Cardiac septum (tissue), 1 donor: Measurements from ENCODE around the gene DMD. TPM values are rescaled to one million over a fixed set of nuclear protein-coding genes. Genes with fewer than 3 reads are reported as not detected.
"Not testable (repeated sequence)": the region's sequence is repeated elsewhere in the genome, so short reads cannot be mapped to it uniquely, and the experiment has no call there.

Source experiments
- DNase-seq: peaks from one replicate; pipeline ENCODE4 v3.0.0-alpha.2; 2020; ENCODE audit warnings: low spot score
- intact Hi-C: fragments of 100-400 bp; cut with DNase I; formaldehyde crosslinking; loops from one replicate; pipeline ENCODE4 v1.14.0; 2022
- total RNA-seq: library from RNA; stranded (reverse); fragmentation: NEBNext Ultra II Directional; extraction: Animal tissue kit (Norgen Biotek cat#: 25700); gene quantifications from one replicate; pipeline ENCODE4 v1.2.1, GENCODE V29; 2021
- donor health status: DM: no; HTN: no; CAD: no.

The DMD gene
- total RNA-seq, 1 donor from 2014 or later = 256 TPM

DNA sequence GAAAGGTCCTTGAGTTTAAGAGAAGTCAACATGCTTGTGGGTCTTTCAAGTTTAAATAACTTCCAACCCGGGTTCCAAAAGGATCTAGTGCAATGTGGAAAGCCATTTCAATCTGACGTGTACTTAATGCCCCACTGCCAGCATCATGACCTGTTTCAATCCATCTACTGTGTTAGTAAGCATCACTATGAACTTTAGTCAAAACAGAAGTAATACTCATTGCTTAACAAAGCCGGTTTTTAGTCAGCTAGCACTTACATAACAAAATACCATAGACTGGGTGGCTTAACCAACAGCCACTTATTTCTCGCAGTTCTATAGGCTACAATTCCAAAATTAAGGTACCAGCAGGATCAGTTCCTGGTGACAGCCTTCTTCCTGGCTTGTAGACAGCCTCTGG is 677.5 kb downstream of the DMD start:
- no peak for DNase-seq
- intact Hi-C loops = loop anchor here (5.0 kb wide), 1 partner anchor 658 kb away; no protein-coding TSS in a partner anchor

DNA sequence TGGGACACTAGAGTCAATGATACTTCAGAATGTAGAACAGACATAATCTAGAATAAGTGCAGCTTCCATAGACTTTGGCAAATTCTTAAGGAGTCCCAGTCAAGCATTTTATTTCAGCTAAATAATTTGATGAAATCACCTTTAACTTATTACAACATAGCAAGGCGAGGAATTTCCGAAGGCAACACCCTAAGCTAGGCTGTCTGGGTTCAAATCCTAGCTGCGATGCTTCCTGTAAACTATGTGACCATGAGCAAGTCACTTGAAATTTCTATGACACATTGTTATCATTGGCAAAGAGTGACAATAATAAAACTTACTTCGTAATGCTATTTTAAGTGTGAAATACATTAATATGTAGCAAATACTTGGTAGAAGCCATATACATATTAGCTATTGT is 679.1 kb downstream of the DMD start:
- no peak for DNase-seq
- intact Hi-C loops = loop anchor here (5.0 kb wide), 1 partner anchor 660 kb away; no protein-coding TSS in a partner anchor

DNA sequence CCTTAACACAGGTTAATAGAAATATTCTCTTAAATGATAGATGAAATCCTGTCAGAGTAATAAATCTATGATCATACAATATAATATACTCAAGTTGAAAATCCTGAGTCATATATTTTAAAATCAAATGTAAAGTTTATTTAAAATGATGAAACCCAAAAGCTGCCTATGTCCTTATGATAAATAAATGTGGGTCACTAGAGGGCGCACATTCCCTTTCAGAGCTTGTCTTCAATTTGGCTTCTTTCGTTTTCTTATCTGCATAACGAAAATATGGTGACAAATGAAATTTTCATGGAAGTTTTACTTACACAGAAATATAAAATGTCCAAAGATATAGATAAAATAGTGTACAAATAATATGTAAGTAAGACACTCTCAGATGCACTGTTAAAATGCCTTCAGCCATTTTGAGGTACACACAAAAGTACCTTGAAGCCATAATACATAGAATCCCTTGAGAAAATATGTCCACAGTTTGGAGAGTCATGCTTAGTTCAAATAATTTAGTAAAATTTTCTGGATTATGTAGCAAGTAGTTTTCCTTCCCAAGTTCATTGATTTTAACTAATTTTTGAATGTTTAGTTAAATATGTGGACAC is 680.4 kb downstream of the DMD start:
- no peak for DNase-seq
- intact Hi-C loops = loop anchor here (5.0 kb wide), 1 partner anchor 661 kb away; no protein-coding TSS in a partner anchor

DNA sequence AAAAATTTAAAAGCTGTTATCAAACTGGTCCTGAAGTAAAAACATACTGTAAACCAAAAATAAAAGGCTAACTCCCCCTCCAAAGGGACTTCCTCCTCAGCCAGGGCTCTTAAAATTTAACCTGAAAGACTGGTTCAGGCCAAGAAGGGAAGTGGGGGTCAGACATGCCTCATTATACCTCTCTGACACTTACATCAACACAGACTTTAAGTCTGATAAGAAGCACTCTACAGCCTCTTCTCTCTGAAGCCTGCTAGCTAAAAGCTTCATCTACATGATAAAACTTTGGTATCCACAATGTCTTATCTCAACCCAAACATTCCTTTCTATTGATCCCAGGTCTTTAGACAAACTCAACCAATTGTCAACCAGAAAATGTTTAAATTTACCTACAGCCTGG is 682.9 kb downstream of the DMD start:
- DNase-seq, intact Hi-C loops: not testable (repeated sequence)

DNA sequence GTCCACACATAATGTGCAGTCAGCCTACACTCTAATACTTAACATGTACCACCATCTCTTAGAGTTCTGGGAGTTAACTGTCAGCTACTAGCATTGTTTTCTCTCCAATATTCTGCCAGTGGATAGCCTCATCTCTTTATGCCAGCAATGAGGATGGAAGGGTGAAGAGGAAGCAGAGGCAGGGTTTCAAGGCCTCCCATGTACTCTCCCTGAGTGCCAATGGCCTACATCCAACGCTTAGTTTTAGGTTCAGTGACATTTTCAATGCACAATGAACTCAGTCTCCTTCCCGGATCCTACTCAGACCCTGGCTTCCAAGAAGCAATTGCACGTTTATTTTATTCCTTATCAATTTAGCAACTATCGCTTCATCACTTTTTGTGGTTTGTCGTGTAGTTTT is 686.1 kb downstream of the DMD start:
- intact Hi-C loops = no loop called here
- DNase-seq = no peak

DNA sequence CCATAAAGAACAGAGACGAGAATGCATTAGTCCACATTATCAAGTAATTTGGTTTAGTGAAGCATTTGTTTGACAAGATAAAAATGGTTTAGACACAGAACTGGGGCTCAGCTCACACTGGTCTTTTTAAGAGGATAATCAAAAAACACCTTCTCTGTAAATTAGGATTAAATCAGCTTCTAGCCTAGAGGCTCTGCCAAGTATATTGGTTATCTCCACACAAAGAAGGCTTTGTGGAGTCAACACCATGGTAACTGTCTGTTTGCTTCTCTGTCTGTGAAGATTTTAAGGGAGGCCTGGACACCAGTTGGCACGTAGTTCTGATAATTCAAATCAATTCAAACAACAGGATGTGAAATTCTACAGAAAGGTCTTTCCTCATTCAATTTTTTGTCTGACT is 687.0 kb downstream of the DMD start:
- intact Hi-C loops = no loop called here
- no peak for DNase-seq

DNA sequence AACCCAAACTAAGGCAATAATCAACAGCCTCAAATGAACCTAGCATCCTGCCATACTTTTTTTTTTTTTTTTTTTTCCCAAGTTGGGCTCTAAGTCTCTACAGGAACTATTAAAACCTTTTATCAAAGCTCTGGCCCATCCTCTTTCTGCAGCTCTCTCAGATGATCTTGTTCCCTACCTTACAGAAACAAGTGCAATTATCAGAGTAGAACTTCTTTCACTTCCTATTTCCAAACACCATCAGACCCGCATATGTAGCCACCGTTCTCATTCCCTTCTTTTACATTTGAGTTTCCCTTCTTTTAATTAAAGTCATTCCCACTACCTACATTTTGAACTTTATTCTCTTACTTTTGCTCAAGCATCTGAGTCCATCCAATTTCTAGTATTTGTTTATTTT is 690.6 kb downstream of the DMD start:
- intact Hi-C loops = no loop called here
- no peak for DNase-seq

DNA sequence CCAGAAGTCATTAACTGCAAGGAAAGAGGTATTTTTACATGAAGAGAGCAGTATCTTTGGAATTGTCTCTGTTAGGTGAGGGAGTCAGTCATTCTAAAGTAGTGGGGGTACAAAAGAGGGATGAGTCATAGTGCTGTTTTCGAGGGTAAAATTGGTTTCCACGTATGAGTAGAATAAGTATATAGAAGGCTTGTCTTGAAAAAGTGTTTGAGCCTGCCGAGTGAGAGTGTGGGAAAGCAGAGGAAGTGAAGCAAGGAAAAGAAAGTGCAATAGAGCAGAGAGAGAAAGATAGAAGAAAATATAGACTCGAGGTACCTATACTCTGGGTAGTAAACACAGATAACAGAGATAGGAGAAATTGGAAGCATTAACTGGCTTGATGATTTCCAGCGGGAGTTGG is 696.4 kb downstream of the DMD start:
- intact Hi-C loops = no loop called here
- no peak for DNase-seq

DNA sequence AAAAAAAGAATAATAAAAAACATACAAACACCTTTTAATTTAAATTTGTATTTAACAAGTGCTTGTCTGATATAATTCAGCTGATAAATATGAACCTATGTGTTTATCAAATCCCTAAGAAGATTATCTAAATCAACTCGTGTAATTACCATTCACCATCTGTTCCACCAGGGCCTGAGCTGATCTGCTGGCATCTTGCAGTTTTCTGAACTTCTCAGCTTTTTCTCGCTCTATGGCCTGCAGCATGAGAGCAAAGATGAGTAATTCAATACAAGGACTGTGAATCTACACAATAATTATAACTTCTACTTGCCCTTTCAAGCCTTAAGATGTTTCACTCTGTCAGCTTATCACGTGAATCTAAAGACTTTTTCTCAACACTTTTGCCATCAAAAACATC is 709.7 kb downstream of the DMD start:
- intact Hi-C loops = no loop called here
- DNase-seq = no peak

DNA sequence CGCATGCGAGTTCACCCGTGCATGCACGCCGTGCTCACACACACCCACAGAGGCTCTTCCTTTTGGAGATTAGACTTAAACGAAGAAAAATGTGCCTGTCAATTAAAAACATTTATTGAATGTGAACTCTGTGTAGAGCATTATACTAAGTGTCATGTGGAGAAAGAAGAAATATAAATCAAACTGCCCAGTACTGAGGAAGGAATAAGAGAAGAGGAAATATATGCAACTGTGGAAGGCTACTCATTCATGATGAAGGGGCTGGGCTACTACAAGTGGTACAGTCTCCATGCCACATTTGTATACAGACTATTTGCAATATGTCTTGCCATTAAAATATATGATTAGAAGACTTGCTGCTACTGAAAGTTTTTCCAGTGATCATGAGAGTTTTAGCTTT is 714.7 kb downstream of the DMD start:
- intact Hi-C loops = no loop called here
- DNase-seq = no peak

DNA sequence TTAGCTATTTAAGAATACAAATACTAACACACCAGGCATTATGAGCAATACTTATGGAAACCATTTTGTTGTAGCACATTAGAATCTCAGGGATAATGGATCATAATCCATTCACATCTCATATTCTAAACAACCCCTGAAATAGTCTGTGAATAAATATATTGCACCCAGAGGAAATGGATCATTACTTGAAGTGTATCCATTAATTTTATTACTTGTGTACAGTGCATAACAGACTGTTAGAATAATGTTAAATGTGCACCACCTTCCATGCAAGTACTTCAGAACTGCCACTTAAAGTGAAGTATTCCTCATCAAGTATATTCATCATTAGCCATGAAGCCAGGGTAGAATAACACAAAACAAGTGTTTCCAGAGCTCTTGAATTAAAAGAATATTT is 715.5 kb downstream of the DMD start:
- no peak for DNase-seq
- intact Hi-C loops = no loop called here

DNA sequence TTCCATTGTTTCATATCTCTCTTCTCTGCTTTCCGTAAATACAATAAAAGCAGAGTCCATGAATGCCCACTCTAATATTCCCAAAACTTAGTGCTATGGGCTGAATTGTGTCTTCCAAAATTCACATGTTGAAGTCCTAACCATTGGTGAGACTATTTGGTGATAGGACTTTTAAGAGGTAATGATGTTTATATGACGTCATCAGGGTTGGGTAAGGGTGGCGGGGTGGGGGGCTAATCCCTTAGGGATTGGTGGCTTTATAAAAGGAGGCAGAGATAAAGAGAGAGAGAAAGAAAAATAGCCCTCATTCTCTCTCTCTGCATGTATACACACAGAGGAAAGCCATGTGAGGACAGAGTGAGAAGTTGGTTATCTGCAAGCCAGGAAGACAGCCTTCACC is 722.2 kb downstream of the DMD start:
- intact Hi-C loops = no loop called here

DNA sequence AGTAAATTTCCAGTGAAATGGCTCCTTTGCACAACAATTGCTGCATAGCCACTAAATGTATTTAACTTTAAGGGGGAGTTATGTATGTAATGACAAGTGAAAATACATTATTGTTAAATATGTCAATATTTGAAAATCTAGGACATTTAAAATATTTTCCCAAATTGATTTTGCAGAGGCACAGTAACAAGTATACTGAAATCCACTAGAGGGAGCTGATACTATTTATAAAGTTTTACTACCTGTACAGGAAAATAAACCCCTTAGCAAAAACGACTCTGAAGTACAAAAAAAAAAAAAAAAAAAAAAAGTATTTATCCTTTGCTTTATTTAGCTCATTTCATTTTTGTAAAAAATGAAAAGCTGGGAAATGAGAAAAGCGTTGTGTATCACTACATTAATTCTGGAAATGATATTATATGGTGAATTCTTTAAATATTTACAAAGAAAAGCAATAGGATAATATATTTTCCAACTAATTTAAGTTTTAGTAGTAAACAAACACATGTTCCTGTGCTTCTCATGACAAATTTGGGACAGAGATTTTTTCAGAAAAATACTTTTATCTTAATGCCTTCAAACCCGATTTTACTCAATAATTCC is 727.7 kb downstream of the DMD start:
- intact Hi-C loops = no loop called here

More for the DNA sequence above, 722.2 kb downstream of the DMD start:
- no peak for DNase-seq

DNA sequence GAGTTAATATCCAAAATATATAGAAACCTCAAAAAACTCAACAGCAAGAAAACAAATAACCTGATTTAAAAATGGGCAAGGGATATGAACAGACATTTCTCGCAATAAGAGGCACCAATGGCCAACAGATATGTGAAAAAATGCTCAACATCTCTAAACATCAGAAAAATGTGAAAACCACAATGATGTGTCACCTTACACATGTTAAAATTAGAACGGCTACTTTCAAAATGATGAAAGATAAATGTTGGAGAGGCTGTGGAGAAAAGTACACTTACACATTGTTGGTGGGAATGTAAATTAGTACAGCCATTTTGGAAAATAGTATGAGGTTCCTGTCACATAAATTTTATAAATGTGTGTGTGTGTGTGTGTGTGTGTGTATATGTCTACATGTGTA is 731.3 kb downstream of the DMD start:
- no peak for DNase-seq
- intact Hi-C loops = no loop called here

More for the DNA sequence above, 727.7 kb downstream of the DMD start:
- DNase-seq = no peak

DNA sequence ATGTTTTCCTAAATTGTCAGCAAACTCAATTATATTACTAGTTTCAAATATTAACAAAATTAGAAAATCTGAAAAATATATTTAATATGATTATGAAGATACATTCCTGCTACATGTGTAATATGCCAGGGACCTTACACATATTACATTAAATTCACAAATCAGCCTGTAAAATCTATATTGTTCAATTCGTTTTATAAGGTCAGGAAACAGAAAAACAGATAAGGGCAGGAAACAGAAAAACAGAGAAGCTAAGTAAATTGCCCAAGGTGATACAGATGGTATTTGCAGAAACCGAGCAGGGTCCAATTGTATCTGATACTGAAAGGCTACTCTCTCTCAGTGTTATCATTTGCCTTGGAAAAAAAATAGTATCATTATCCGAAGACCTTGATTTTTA is 739.0 kb downstream of the DMD start:
- DNase-seq = no peak
- intact Hi-C loops = no loop called here

DNA sequence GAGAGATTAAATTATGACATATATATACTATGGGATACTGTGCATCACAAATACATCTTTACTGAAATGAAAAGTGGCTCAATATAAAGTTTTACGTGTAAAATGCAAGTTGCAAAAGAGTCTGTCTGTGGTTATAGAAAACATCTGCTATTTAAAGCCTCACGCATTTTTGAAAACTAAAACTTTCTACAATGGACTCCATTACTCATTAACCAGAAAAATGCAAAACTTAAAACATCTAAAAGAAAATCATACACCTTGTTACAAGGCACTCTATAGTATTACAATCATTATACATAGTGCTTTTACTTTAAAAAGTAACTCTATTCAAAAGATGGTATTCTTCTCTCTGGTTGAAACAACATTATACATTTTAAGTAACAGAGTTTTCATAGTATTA is 755.6 kb downstream of the DMD start:
- intact Hi-C loops = no loop called here
- DNase-seq = no peak

DNA sequence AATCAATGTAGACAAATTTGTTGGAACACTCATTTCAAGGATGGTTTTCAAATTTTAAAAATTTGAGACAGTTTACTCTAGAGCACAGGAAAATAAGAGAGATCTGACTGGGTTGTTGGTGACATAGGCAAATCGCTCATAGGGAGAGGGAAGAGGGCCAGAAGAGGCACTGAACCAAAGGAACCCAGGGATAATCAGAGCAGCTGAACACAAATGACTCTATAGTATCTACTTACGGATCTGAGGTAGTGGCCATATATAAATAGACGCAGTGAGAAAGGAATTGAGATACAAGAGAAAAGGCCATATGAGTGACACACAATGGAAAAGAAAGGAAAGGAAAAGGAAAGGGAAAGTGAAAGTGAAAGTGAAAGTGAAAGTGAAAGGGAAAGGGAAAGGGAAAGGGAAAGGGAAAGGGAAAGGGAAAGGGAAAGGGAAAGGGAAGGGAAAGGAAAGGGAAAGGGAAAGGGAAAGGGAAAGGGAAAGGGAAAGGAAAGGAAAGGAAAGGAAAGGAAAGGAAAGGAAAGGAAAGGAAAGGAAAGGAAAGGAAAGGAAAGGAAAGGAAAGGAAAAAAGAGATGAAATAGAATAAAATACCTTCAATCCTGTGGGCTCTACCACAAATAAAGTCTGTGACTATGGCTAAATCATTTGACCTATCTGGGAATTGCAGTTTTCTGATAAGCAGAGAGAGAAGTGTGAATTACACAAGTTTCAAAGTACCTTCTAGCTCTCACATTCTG is 759.2 kb downstream of the DMD start:
- no peak for DNase-seq
- intact Hi-C loops = no loop called here

DNA sequence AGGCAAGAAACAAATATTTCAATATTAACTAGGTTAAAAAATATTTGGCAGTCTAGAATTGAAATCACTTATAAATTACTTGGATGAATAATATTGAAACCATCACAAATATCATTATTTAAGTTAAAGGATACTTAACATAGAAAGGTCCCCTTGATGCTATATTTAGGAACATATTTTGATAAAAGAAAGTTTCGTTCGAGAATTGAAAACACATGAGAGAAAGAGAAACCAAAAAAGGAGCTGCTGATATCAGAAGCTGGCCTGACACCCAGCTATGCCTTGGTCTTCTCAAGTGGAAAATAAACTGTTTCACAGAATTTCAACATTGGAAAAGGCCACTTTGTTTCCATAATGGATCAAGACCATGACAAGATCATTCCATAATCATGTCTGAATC is 762.4 kb downstream of the DMD start:
- DNase-seq = no peak
- intact Hi-C loops = no loop called here

DNA sequence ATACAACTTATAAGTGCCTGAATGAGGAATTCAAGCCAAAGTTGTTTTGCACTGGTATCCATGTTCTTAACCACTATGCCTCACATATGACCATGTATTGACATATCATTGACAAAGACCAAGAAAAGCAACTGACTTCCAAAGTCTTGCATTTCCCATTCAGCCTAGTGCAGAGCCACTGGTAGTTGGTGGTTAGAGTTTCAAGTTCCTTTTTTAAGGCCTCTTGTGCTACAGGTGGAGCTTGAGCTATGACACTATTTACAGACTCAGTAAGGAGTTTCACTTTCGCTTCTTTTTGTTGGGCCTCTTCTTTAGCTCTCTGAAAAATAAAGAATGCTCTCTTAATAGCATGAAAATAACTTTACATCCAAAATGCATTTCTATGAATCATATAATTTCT is 763.0 kb downstream of the DMD start:
- DNase-seq = no peak
- intact Hi-C loops = no loop called here

DNA sequence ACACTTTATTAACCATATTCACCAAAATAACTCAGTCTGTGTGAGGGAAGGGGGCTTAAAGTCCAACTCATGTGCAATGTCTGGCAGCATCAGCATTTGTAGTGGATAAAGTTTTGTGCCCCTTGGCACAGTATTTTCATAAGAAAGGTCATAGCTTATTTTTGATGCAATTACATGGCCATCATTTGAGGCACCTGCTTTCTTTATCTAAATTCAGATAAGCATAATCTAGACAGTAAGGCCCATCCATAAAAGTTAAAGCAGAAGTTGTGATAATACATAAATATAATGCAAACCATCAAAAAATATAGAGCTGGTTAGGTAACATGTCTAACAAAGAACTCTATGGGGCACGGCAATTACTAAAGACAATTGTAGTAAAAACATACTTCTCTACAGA is 763.7 kb downstream of the DMD start:
- intact Hi-C loops = no loop called here
- DNase-seq = no peak

DNA sequence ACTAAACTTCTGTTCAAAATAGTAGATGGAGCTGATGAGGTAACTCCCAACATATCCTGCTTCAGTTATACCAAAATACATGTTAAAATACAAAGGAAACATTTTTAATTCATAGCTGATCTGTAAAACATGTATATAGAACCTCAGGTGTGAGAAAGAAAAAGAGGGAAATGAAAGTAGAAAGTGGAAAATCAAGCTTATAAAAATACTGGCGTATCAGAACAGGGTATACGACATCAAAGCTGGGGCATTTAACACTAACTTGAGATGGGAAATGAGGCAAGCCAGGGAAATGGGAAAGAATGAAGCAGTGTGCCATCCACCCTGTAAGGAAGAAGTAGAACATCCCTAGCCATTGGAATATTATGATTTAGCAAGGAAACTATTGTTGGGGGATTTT is 767.5 kb downstream of the DMD start:
- no peak for DNase-seq
- intact Hi-C loops = no loop called here
